HepG2 (cell line): Measurements from ENCODE around the gene GOLGA6D. TPM values are rescaled to one million over a fixed set of nuclear protein-coding genes. Genes with fewer than 3 reads are reported as not detected.

ENCODE experiments used
- IKZF4 ChIP-seq: sonication (generic); formaldehyde crosslinking; IDR thresholded peaks from 2 replicates; pipeline ENCODE4 v1.5.1; 2020; ENCODE audit warnings: borderline replicate concordance, mild to moderate bottlenecking, low read depth, missing genetic modification reagents; ENCODE audit errors: not compliant biosample characterization
- IRF9 ChIP-seq: sonication (generic); formaldehyde crosslinking; IDR thresholded peaks from 2 replicates; pipeline ENCODE4 v1.8.0; 2022; ENCODE audit warnings: missing genetic modification reagents, mild to moderate bottlenecking, borderline replicate concordance
- KLF11 ChIP-seq: IDR thresholded peaks from 2 replicates; pipeline ENCODE4 v1.6.1; 2016; ENCODE audit warnings: missing compliant biosample characterization
- KLF12 ChIP-seq: sonication (generic); formaldehyde crosslinking; IDR thresholded peaks from 2 replicates; pipeline ENCODE4 v1.4.0; 2020; ENCODE audit warnings: missing genetic modification reagents, borderline replicate concordance
- NFKBIZ ChIP-seq: IDR thresholded peaks from 2 replicates; pipeline ENCODE4 v1.6.1; 2018; ENCODE audit warnings: missing genetic modification reagents, missing compliant biosample characterization
- NR2C2 ChIP-seq: sonication (generic); formaldehyde crosslinking; IDR thresholded peaks from 2 replicates; pipeline ENCODE4 v1.4.0; 2020; ENCODE audit warnings: missing genetic modification reagents, mild to moderate bottlenecking, moderate library complexity, borderline replicate concordance
- NR2F6 ChIP-seq, 2 experiments: IDR thresholded peaks; 2 replicates each; pipeline ENCODE4 v1.6.1; 2016; ENCODE audit warnings: antibody characterized with exemption in 1 of 2, mild to moderate bottlenecking in 1 of 2
- PCBP2 ChIP-seq: fragments of 200-400 bp; formaldehyde crosslinking; optimal IDR thresholded peaks from 2 replicates; pipeline ENCODE3; 2018; ENCODE audit warnings: low read length, low read depth; ENCODE audit not compliant: poor library complexity, severe bottlenecking
- RAD51 ChIP-seq: fragments of 450-650 bp; IDR thresholded peaks from 2 replicates; pipeline ENCODE4 v1.6.1; 2016; ENCODE audit warnings: borderline replicate concordance
- SOX5 ChIP-seq: IDR thresholded peaks from 2 replicates; pipeline ENCODE4 v1.6.1; 2016; ENCODE audit warnings: borderline replicate concordance
- TEF ChIP-seq: sonication (generic); formaldehyde crosslinking; IDR thresholded peaks from 2 replicates; pipeline ENCODE4 v1.5.0; 2020; ENCODE audit warnings: missing genetic modification reagents
- ZC3H4 ChIP-seq: sonication (generic); formaldehyde crosslinking; IDR thresholded peaks from 2 replicates; pipeline ENCODE4 v1.4.0; 2020; ENCODE audit warnings: missing genetic modification reagents, borderline replicate concordance
- ZFP90 ChIP-seq: sonication (generic); formaldehyde crosslinking; IDR thresholded peaks from 2 replicates; pipeline ENCODE4 v1.8.0; 2022; ENCODE audit warnings: missing genetic modification reagents, mild to moderate bottlenecking, inconsistent platforms, borderline replicate concordance
- ZNF430 ChIP-seq: sonication (generic); formaldehyde crosslinking; IDR thresholded peaks from 2 replicates; pipeline ENCODE4 v1.9.0; 2021; ENCODE audit warnings: mild to moderate bottlenecking, missing genetic modification reagents
- ZNF468 ChIP-seq: sonication (generic); formaldehyde crosslinking; IDR thresholded peaks from 2 replicates; pipeline ENCODE4 v1.8.0; 2022; ENCODE audit warnings: mild to moderate bottlenecking, moderate library complexity, missing genetic modification reagents
- ZNF614 ChIP-seq: IDR thresholded peaks from 2 replicates; pipeline ENCODE4 v1.6.1; 2018; ENCODE audit warnings: missing biosample characterization, missing genetic modification reagents, inconsistent platforms, borderline replicate concordance
- ZNF784 ChIP-seq: sonication (generic); formaldehyde crosslinking; IDR thresholded peaks from 2 replicates; pipeline ENCODE4 v1.5.1; 2020; ENCODE audit warnings: missing genetic modification reagents, mild to moderate bottlenecking, borderline replicate concordance
- polyA plus RNA-seq, 8 experiments: library from polyadenylated mRNA; depleted of rRNA in 3 of 8; stranded (reverse) in 7 of 8; unstranded in 1 of 8; fragments of >200 nt; fragmentation: Illumina TruSeq in 4 of 8; extraction: Trizol in 4 of 8; gene quantifications; 2 replicates each; pipeline versions ENCODE4 v1.2.1 to v1.2.3, GENCODE V29; 2011 to 2016; ENCODE audit warnings: low read depth in 4 of 8, missing spikeins in 1 of 8, mixed read lengths in 1 of 8; ENCODE audit not compliant: insufficient read depth in 1 of 8
- total RNA-seq, 5 experiments: library from RNA; depleted of rRNA; stranded (reverse); fragments of >200 nt; fragmentation: Illumina TruSeq; extraction: Trizol; gene quantifications; 2 replicates each; pipeline ENCODE4 v1.2.3, GENCODE V29; 2016; ENCODE audit warnings: low read depth in 1 of 5
- TF ChIP-seq, protein P1 (sequence below): sonication (generic); formaldehyde crosslinking; IDR thresholded peaks from 2 replicates; pipeline ENCODE4 v1.4.0; 2020; ENCODE audit warnings: missing genetic modification reagents

Gene GOLGA6D
- total and polyA plus RNA-seq, 2 of the 13 experiments (the other 11 are each of a cell fraction or from before 2014, with no cell fraction given) = 0.04 TPM; not detected in 1

GRCh38 chr15:75335705-75336355, 53.2 kb downstream of the GOLGA6D start, which contains the start of gene COMMD4 (continued):
- TF ChIP-seq TEF (CRISPR knock-in tag) = no peak
- TF ChIP-seq ZNF784 (CRISPR knock-in tag) = peak; percentile 68; the same call in 1 of the 2 replicates
- TF ChIP-seq ZFP90 = no peak
- peak; percentile 38 for TF ChIP-seq IKZF4 (CRISPR knock-in tag)
- TF ChIP-seq, protein P1, sequence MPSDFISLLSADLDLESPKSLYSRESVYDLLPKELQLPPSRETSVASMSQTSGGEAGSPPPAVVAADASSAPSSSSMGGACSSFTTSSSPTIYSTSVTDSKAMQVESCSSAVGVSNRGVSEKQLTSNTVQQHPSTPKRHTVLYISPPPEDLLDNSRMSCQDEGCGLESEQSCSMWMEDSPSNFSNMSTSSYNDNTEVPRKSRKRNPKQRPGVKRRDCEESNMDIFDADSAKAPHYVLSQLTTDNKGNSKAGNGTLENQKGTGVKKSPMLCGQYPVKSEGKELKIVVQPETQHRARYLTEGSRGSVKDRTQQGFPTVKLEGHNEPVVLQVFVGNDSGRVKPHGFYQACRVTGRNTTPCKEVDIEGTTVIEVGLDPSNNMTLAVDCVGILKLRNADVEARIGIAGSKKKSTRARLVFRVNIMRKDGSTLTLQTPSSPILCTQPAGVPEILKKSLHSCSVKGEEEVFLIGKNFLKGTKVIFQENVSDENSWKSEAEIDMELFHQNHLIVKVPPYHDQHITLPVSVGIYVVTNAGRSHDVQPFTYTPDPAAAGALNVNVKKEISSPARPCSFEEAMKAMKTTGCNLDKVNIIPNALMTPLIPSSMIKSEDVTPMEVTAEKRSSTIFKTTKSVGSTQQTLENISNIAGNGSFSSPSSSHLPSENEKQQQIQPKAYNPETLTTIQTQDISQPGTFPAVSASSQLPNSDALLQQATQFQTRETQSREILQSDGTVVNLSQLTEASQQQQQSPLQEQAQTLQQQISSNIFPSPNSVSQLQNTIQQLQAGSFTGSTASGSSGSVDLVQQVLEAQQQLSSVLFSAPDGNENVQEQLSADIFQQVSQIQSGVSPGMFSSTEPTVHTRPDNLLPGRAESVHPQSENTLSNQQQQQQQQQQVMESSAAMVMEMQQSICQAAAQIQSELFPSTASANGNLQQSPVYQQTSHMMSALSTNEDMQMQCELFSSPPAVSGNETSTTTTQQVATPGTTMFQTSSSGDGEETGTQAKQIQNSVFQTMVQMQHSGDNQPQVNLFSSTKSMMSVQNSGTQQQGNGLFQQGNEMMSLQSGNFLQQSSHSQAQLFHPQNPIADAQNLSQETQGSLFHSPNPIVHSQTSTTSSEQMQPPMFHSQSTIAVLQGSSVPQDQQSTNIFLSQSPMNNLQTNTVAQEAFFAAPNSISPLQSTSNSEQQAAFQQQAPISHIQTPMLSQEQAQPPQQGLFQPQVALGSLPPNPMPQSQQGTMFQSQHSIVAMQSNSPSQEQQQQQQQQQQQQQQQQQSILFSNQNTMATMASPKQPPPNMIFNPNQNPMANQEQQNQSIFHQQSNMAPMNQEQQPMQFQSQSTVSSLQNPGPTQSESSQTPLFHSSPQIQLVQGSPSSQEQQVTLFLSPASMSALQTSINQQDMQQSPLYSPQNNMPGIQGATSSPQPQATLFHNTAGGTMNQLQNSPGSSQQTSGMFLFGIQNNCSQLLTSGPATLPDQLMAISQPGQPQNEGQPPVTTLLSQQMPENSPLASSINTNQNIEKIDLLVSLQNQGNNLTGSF (CRISPR knock-in tag) = no peak
- TF ChIP-seq KLF12 (CRISPR knock-in tag) = peak; percentile 84
- TF ChIP-seq ZNF614 (CRISPR knock-in tag) = 0 out of 2 replicates have a peak, but pooled peaks have one; percentile 74
- TF ChIP-seq IRF9 (CRISPR knock-in tag) = peak; percentile 75
- no peak for TF ChIP-seq ZNF468
- TF ChIP-seq NFKBIZ (CRISPR knock-in tag) = 0 out of 2 replicates have a peak, but pooled peaks have one; percentile 60
- no peak for TF ChIP-seq NR2F6 (IDR thresholded peaks at IDR 0.05)
- TF ChIP-seq NR2F6 (CRISPR knock-in tag; IDR thresholded peaks at IDR 0.05) = peak; percentile 47; the same call in 1 of the 2 replicates
- peak; percentile 73; the same call in 1 of the 2 replicates for TF ChIP-seq KLF11
- 0 out of 2 replicates have a peak, but pooled peaks have one; percentile 32 for TF ChIP-seq ZNF430
- peak; percentile 65; the same call in 1 of the 2 replicates for TF ChIP-seq SOX5
- peak; percentile 99 for TF ChIP-seq RAD51
- peak; percentile 39; the same call in 1 of the 2 replicates for TF ChIP-seq ZC3H4 (CRISPR knock-in tag)
- no peak for TF ChIP-seq PCBP2
- peak; percentile 60 for TF ChIP-seq NR2C2
